Measurements from ENCODE around the gene PTGFRN. TPM values are rescaled to one million over a fixed set of nuclear protein-coding genes. Genes with fewer than 3 reads are reported as not detected.

The PTGFRN gene
- total RNA-seq, 1 donor from 2014 or later, result 111 TPM

DNA sequence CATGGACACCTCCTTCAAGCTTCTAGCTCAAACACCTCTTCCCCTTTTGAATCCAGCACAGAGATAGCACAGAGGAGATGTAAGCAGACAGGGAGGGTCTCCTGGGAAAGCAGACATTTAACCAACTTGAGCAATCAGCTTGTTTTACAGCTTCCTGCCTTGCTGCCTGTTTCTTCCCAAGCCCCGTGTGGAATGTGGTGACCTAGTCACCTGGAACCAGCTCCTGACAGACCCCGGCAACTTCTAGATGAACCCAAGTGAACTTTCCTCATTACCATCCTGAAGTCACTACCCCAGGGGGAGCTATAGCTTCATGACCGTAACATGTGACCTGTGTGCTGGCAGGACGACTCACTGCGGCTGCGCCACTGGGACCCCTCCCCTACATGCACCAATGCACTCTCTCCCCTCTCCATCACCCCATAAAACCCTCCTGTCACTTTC is 126.3 kb downstream of the PTGFRN start:
- H3K36me3 ChIP-seq, result no peaks in the 10 kb centered on the region
- intact Hi-C loops (cut with micrococcal nuclease), result no loop called here
- no peak overlapping the region for H3K27ac ChIP-seq (replicated peaks)
- no peaks in the 10 kb centered on the region for H3K27me3 ChIP-seq (ENCODE audit: low read depth)
- no peaks in the 10 kb centered on the region for H3K4me1 ChIP-seq
- TF ChIP-seq, protein P1, sequence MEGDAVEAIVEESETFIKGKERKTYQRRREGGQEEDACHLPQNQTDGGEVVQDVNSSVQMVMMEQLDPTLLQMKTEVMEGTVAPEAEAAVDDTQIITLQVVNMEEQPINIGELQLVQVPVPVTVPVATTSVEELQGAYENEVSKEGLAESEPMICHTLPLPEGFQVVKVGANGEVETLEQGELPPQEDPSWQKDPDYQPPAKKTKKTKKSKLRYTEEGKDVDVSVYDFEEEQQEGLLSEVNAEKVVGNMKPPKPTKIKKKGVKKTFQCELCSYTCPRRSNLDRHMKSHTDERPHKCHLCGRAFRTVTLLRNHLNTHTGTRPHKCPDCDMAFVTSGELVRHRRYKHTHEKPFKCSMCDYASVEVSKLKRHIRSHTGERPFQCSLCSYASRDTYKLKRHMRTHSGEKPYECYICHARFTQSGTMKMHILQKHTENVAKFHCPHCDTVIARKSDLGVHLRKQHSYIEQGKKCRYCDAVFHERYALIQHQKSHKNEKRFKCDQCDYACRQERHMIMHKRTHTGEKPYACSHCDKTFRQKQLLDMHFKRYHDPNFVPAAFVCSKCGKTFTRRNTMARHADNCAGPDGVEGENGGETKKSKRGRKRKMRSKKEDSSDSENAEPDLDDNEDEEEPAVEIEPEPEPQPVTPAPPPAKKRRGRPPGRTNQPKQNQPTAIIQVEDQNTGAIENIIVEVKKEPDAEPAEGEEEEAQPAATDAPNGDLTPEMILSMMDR (IDR thresholded peaks at IDR 0.05; ENCODE audit: borderline replicate concordance), result no peak
- DNase-seq, result no peak
- no peaks in the 10 kb centered on the region for H3K9me3 ChIP-seq (replicated peaks)
- H3K4me3 ChIP-seq, result no peak overlapping the region

- H3K27ac ChIP-seq (replicated peaks), result no peak overlapping the region
- no peaks in the 10 kb centered on the region for H3K9me3 ChIP-seq (replicated peaks)
- intact Hi-C loops (cut with micrococcal nuclease), result no loop called here
- TF ChIP-seq, protein P1 (IDR thresholded peaks at IDR 0.05; ENCODE audit: borderline replicate concordance), result no peak
- no peak overlapping the region for H3K4me3 ChIP-seq
- no peaks in the 10 kb centered on the region for H3K36me3 ChIP-seq
- no peak for DNase-seq
- no peaks in the 10 kb centered on the region for H3K4me1 ChIP-seq
- no peaks in the 10 kb centered on the region for H3K27me3 ChIP-seq (ENCODE audit: low read depth)
These were observed 128.1 kb downstream of the PTGFRN start for GRCh38 chr1:117037802-117038201.

GRCh38 chr1:117038236-117038635 is 128.5 kb downstream of the PTGFRN start:
- intact Hi-C loops (cut with micrococcal nuclease), result no loop called here
- no peaks in the 10 kb centered on the region for H3K27me3 ChIP-seq (ENCODE audit: low read depth)
- H3K27ac ChIP-seq (replicated peaks), result no peak overlapping the region
- TF ChIP-seq, protein P1 (IDR thresholded peaks at IDR 0.05; ENCODE audit: borderline replicate concordance), result no peak
- H3K36me3 ChIP-seq, result no peaks in the 10 kb centered on the region
- no peak for DNase-seq
- H3K9me3 ChIP-seq (replicated peaks), result no peaks in the 10 kb centered on the region
- H3K4me1 ChIP-seq, result no peaks in the 10 kb centered on the region
- no peak overlapping the region for H3K4me3 ChIP-seq

Other genes with a start within 250 kb of the PTGFRN start
- 19.9 TPM for gene IGSF3, start 242.2 kb upstream of the PTGFRN start, total RNA-seq
- gene CD2, start 155.5 kb upstream of the PTGFRN start, total RNA-seq, result 0.36 TPM
- 0.74 TPM for gene CD101, start 91.8 kb downstream of the PTGFRN start, total RNA-seq
- 6.4 TPM for gene TTF2, start 150.4 kb downstream of the PTGFRN start, total RNA-seq
- 13.0 TPM for gene TRIM45, start 211.8 kb downstream of the PTGFRN start, total RNA-seq